B cell (primary cell): ENCODE measurements around the gene TIAM2. TPM values are rescaled to one million over a fixed set of nuclear protein-coding genes. Genes with fewer than 3 reads are reported as not detected.

Experiments
- ATAC-seq: fragments of 200-7000 bp; cut with Tn5 transposase; one replicate; pipeline ENCODE4 v1.10.0; 2021; ENCODE audit warnings: low read depth, mild to moderate bottlenecking, moderate number of reproducible peaks, moderate library complexity
- CTCF ChIA-PET: fragments of 350-600 bp; sonication (Branson Sonifier 250); formaldehyde crosslinking; loops from one replicate; lab custom pipeline; 2021; ENCODE audit warnings: antibody characterized with exemption, inconsistent platforms; lab: Charles Lee
- POLR2A ChIA-PET: fragments of 350-600 bp; sonication (Branson Sonifier 250); formaldehyde crosslinking; loops from one replicate; lab custom pipeline; 2021; ENCODE audit warnings: antibody characterized with exemption; lab: Charles Lee
- DNase-seq: peaks from one replicate; pipeline ENCODE4 v3.0.0; 2013
- H2AFZ ChIP-seq: 2 replicates; pipeline ENCODE4 v1.6.1; 2012; ENCODE audit warnings: mild to moderate bottlenecking, low read depth, low read length; ENCODE audit not compliant: insufficient read depth, poor library complexity, severe bottlenecking
- H3K27ac ChIP-seq, 2 donors: 1 replicate in 1 of 2; 2 replicates in 1 of 2; pipeline ENCODE4 v1.5.1; 2012 to 2013; ENCODE audit warnings: low read length in 2 of 2, mild to moderate bottlenecking in 2 of 2, moderate library complexity in 1 of 2
- H3K27me3 ChIP-seq, 4 experiments: fragments of 200-600 bp in 1 of 4; sonication (generic) in 1 of 4; replicated peaks in 1 of 4; 1 replicate in 2 of 4; 2 replicates in 2 of 4; pipeline versions ENCODE4 v1.6.1 to v1.7.0; 2013 to 2016; ENCODE audit warnings: low read length in 3 of 4, mild to moderate bottlenecking in 2 of 4, mixed read lengths in 1 of 4, moderate library complexity in 1 of 4; ENCODE audit not compliant: insufficient read depth in 4 of 4, control insufficient read depth in 3 of 4; ENCODE audit errors: control extremely low read depth in 1 of 4
- H3K36me3 ChIP-seq, 2 experiments: replicated peaks in 1 of 2; 1 replicate in 1 of 2; 2 replicates in 1 of 2; pipeline versions ENCODE4 v1.6.1 to v1.7.1; 2013; ENCODE audit warnings: low read length in 1 of 2; ENCODE audit not compliant: insufficient read depth in 2 of 2, control insufficient read depth in 1 of 2; ENCODE audit errors: control extremely low read depth in 1 of 2, extremely low read depth in 1 of 2
- H3K4me1 ChIP-seq, 2 donors: fragments of 200-600 bp in 1 of 2; sonication (generic) in 1 of 2; 1 replicate in 1 of 2; 2 replicates in 1 of 2; pipeline versions ENCODE4 v1.5.1 to v1.6.1; 2013 to 2017; ENCODE audit warnings: low read length in 2 of 2; ENCODE audit not compliant: control insufficient read depth in 2 of 2, insufficient read depth in 2 of 2
- H3K4me2 ChIP-seq: replicated peaks from 2 replicates; pipeline ENCODE3; 2012; ENCODE audit warnings: mild to moderate bottlenecking, low read depth, low read length; ENCODE audit not compliant: poor library complexity, severe bottlenecking
- H3K4me3 ChIP-seq, 5 experiments: fragments of 200-600 bp in 1 of 5; sonication (generic) in 1 of 5; 1 replicate in 3 of 5; 2 replicates in 2 of 5; pipeline versions ENCODE4 v1.5.1 to v1.7.0; 2011 to 2016; ENCODE audit warnings: low read length in 4 of 5, mild to moderate bottlenecking in 4 of 5, low read depth in 2 of 5, control low read depth in 1 of 5, moderate library complexity in 1 of 5; ENCODE audit not compliant: insufficient read depth in 1 of 5; ENCODE audit errors: control extremely low read depth in 1 of 5, extremely low read depth in 1 of 5
- H3K79me2 ChIP-seq: fragments of 200-600 bp; sonication (generic); one replicate; pipeline ENCODE4 v1.6.0; 2016; ENCODE audit warnings: low read length; ENCODE audit not compliant: control insufficient read depth, insufficient read depth
- H3K9ac ChIP-seq: fragments of 200-600 bp; sonication (generic); 2 replicates; pipeline ENCODE4 v1.6.1; 2017; ENCODE audit warnings: mild to moderate bottlenecking, low read length, moderate library complexity
- H3K9me3 ChIP-seq, 3 donors: one replicate each; pipeline versions ENCODE4 v1.6.1 to v1.7.1; 2013; ENCODE audit warnings: low read length in 2 of 3; ENCODE audit not compliant: control insufficient read depth in 2 of 3, insufficient read depth in 1 of 3; ENCODE audit errors: control extremely low read depth in 1 of 3
- H4K20me1 ChIP-seq: 2 replicates; pipeline ENCODE4 v1.6.0; 2012; ENCODE audit warnings: mild to moderate bottlenecking, low read length; ENCODE audit not compliant: insufficient read depth, control insufficient read depth, poor library complexity, severe bottlenecking
- H3K27ac Mint-ChIP-seq: one replicate; pipeline ENCODE4 v1.8.0; 2021; ENCODE audit warnings: mixed read lengths
- H3K27me3 Mint-ChIP-seq: one replicate; pipeline ENCODE4 v1.8.0; 2021; ENCODE audit warnings: mixed read lengths
- H3K4me1 Mint-ChIP-seq: one replicate; pipeline ENCODE4 v1.8.0; 2021; ENCODE audit warnings: mixed read lengths
- H3K4me3 Mint-ChIP-seq: one replicate; pipeline ENCODE4 v1.8.0; 2021; ENCODE audit warnings: mixed read lengths
- H3K9me3 Mint-ChIP-seq: one replicate; pipeline ENCODE4 v1.8.0; 2022; ENCODE audit warnings: mixed read lengths; ENCODE audit not compliant: insufficient read depth
- CTCF ChIP-seq: fragments of 200-600 bp; IDR thresholded peaks from one replicate; pipeline ENCODE4 v1.8.0; 2022; ENCODE audit warnings: antibody characterized with exemption, mild to moderate bottlenecking
- EZH2 ChIP-seq: IDR thresholded peaks from 2 replicates; pipeline ENCODE4 v1.6.1; 2012; ENCODE audit warnings: borderline replicate concordance, low read depth, mild to moderate bottlenecking, moderate library complexity, low read length; ENCODE audit not compliant: insufficient read depth, poor library complexity, severe bottlenecking
- WGBS: methylation state at CpG from one replicate; pipeline ENCODE4 v1.1.5; 2013; ENCODE audit warnings: missing lambda C conversion rate; ENCODE audit not compliant: insufficient coverage; 5-methylcytosine and 5-hydroxymethylcytosine counted together
- intact Hi-C: fragments of 100-400 bp; cut with micrococcal nuclease; formaldehyde crosslinking; loops from one replicate; pipeline ENCODE4 v1.10.0; 2022
- polyA plus RNA-seq: library from polyadenylated mRNA; depleted of rRNA; stranded (reverse); fragments of >200 nt; gene quantifications from 2 replicates; pipeline ENCODE4 v1.2.3, GENCODE V29; 2012
- total RNA-seq, 2 donors: library from RNA; stranded (reverse); fragments of 120-200 nt in 1 of 2; gene quantifications; 1 replicate in 1 of 2; 2 replicates in 1 of 2; pipeline versions ENCODE4 v1.2.3 to v1.2.4, GENCODE V29; 2013 to 2022

TIAM2 gene
- total and polyA plus RNA-seq, 2 donors (not counting 1 experiment from before 2014, with no cell fraction given), result 13.1 to 18.8 TPM

DNA sequence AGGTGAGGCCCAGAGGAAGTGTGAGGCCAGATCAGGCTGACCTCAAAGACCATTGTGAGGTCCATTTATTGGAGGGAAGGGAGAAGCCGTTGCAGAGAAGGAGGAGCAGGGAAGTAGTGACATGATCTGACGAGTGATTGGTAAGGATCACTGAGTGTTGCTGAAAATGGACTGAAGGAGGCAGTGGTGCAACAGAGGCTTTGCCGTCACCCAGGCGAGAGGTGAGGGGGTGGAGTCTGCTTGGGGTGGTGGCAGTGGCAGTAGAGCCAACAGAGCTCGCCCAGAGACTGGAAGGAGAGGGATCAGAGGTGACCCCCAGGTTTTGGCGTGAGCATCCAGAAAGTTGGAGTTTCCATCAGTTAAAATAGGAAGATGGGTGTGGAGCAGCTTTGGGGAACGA, 200.8 kb downstream of the TIAM2 start:
- Histone ChIP-seq H3K79me2 (no peaks in the 10 kb centered on the region), H3K4me3 (no peak overlapping the region), H3K9me3 (peaks cover 0 to 4% (median 0%) of the 10 kb centered on the region in 3 donors), H3K27ac (no peak overlapping the region), H3K4me2 (no peak overlapping the region), H3K36me3 (no peaks in the 10 kb centered on the region), H2AFZ (no peak overlapping the region), H3K4me1 (no peaks in the 10 kb centered on the region), H3K27me3 (no peaks in the 10 kb centered on the region), H4K20me1 (no peaks in the 10 kb centered on the region), H3K9ac (no peak overlapping the region)
- ChIA-PET POLR2A (no interaction called here), CTCF (no interaction called here)
- WGBS, result 97% methylated on average over 5 of the region's 7 CpGs
- peaks cover 6% of the 10 kb centered on the region for H3K4me1 Mint-ChIP-seq
- H3K27ac Mint-ChIP-seq, result no peak overlapping the region
- no peak for ATAC-seq
- TF ChIP-seq EZH2 (no peak), CTCF (no peak)
- no peak for DNase-seq
- peaks cover 2% of the 10 kb centered on the region for H3K9me3 Mint-ChIP-seq
- H3K4me3 Mint-ChIP-seq, result no peak overlapping the region
- peaks cover 2% of the 10 kb centered on the region for H3K27me3 Mint-ChIP-seq
- intact Hi-C loops, result no loop called here

GRCh38 chr6:155196911-155197310, 201.8 kb downstream of the TIAM2 start:
- ChIA-PET POLR2A (no interaction called here), CTCF (interaction anchor here (1.2 kb wide), 1 partner anchor 19 kb away, joined by 3 read pairs; no protein-coding TSS in a partner anchor)
- no peak for ATAC-seq
- H3K4me2 ChIP-seq, result no peak overlapping the region
- no peaks in the 10 kb centered on the region for H3K27me3 ChIP-seq
- H3K27me3 Mint-ChIP-seq, result no peaks in the 10 kb centered on the region
- peaks cover 0 to 4% (median 0%) of the 10 kb centered on the region in 3 donors for H3K9me3 ChIP-seq
- H3K79me2 ChIP-seq, result no peaks in the 10 kb centered on the region
- DNase-seq, result no peak
- H3K27ac ChIP-seq, result no peak overlapping the region
- H3K4me3 Mint-ChIP-seq, result no peak overlapping the region
- TF ChIP-seq EZH2 (no peak), CTCF (no peak)
- no peak overlapping the region for H2AFZ ChIP-seq
- H3K27ac Mint-ChIP-seq, result no peak overlapping the region
- peaks cover 13% of the 10 kb centered on the region for H3K4me1 Mint-ChIP-seq
- intact Hi-C loops, result no loop called here
- H3K4me3 ChIP-seq, result no peak overlapping the region
- H3K4me1 ChIP-seq, result no peaks in the 10 kb centered on the region
- H3K9me3 Mint-ChIP-seq, result peaks cover 2% of the 10 kb centered on the region
- H4K20me1 ChIP-seq, result no peaks in the 10 kb centered on the region
- WGBS, result no CpG with 5 or more reads among the region's 2 CpGs
- H3K9ac ChIP-seq, result no peak overlapping the region
- no peaks in the 10 kb centered on the region for H3K36me3 ChIP-seq
